ENCODE measurements around the gene ALOX15B.

- TF ChIP-seq, protein P1, sequence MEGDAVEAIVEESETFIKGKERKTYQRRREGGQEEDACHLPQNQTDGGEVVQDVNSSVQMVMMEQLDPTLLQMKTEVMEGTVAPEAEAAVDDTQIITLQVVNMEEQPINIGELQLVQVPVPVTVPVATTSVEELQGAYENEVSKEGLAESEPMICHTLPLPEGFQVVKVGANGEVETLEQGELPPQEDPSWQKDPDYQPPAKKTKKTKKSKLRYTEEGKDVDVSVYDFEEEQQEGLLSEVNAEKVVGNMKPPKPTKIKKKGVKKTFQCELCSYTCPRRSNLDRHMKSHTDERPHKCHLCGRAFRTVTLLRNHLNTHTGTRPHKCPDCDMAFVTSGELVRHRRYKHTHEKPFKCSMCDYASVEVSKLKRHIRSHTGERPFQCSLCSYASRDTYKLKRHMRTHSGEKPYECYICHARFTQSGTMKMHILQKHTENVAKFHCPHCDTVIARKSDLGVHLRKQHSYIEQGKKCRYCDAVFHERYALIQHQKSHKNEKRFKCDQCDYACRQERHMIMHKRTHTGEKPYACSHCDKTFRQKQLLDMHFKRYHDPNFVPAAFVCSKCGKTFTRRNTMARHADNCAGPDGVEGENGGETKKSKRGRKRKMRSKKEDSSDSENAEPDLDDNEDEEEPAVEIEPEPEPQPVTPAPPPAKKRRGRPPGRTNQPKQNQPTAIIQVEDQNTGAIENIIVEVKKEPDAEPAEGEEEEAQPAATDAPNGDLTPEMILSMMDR (IDR thresholded peaks at IDR 0.05) = no peak
- no peak for TF ChIP-seq EZH2 (IDR thresholded peaks at IDR 0.05)
These were observed 24.4 kb upstream of the ALOX15B start for GRCh38 chr17:8014558-8014850.
